Peyer's patch (tissue), 4 donors: Measurements from ENCODE around the gene MMD.

Source experiments
- CTCF ChIP-seq, 6 experiments: fragments of 450-650 bp in 4 of 6; fragments of 200-600 bp in 2 of 6; sonication (generic) in 1 of 6; IDR thresholded peaks; one replicate each; pipeline ENCODE4 v1.5.1; 2017 to 2019; ENCODE audit warnings: antibody characterized with exemption in 6 of 6, mild to moderate bottlenecking in 3 of 6, moderate library complexity in 1 of 6
- POLR2A ChIP-seq, 2 donors: fragments of 450-650 bp; IDR thresholded peaks; one replicate each; pipeline ENCODE4 v1.5.1; 2017; ENCODE audit warnings: antibody characterized with exemption in 2 of 2, mild to moderate bottlenecking in 2 of 2, moderate library complexity in 2 of 2

- TF ChIP-seq CTCF (IDR thresholded peaks at IDR 0.05) (no peak), POLR2A (IDR thresholded peaks at IDR 0.05) (no peak)
Measured at GRCh38 chr17:55416470-55417052, 5.1 kb downstream of the MMD start.
